Neural cell (in vitro differentiated cells): ENCODE data around the gene ARGLU1. TPM values are rescaled to one million over a fixed set of nuclear protein-coding genes. Genes with fewer than 3 reads are reported as not detected.

Experiments
- H2AFZ ChIP-seq: fragments of 200-600, 300-800 bp; sonication (generic), shearing (Covaris generic); 2 replicates; pipeline ENCODE4 v1.6.0; 2014; ENCODE audit warnings: low read depth, mild to moderate bottlenecking, antibody characterized with exemption, low read length, moderate library complexity
- H3F3A ChIP-seq: fragments of 200-600 bp; shearing (Covaris generic); 2 replicates; pipeline ENCODE4 v1.6.1; 2016; ENCODE audit warnings: mild to moderate bottlenecking, moderate library complexity, mixed read lengths, antibody characterized with exemption, low read length; ENCODE audit not compliant: insufficient read depth, poor library complexity, severe bottlenecking
- H3K27ac ChIP-seq: fragments of 200-600, 300-800 bp; sonication (generic), shearing (Covaris generic); 2 replicates; pipeline ENCODE4 v1.5.1; 2014; ENCODE audit warnings: mild to moderate bottlenecking, low read length, moderate library complexity
- H3K27me3 ChIP-seq: fragments of 300-800, 200-600 bp; sonication (generic), shearing (Covaris generic); 2 replicates; pipeline ENCODE4 v1.6.0; 2014; ENCODE audit warnings: mild to moderate bottlenecking, low read depth, low read length, moderate library complexity; ENCODE audit not compliant: insufficient read depth
- H3K36me3 ChIP-seq: fragments of 300-800, 200-600 bp; sonication (generic), shearing (Covaris generic); 2 replicates; pipeline ENCODE4 v1.5.1; 2014; ENCODE audit warnings: mild to moderate bottlenecking, antibody characterized with exemption, low read length, moderate library complexity; ENCODE audit not compliant: insufficient read depth
- H3K4me2 ChIP-seq: fragments of 300-800, 200-600 bp; sonication (generic), shearing (Covaris generic); 2 replicates; pipeline ENCODE4 v1.6.0; 2014; ENCODE audit warnings: mild to moderate bottlenecking, low read length
- H3K4me3 ChIP-seq: fragments of 300-800, 200-600 bp; sonication (generic), shearing (Covaris generic); 2 replicates; pipeline ENCODE4 v1.5.1; 2014; ENCODE audit warnings: mild to moderate bottlenecking, low read length, moderate library complexity
- H3K79me2 ChIP-seq: fragments of 200-600 bp; shearing (Covaris generic); replicated peaks from 2 replicates; pipeline ENCODE4 v1.6.0; 2014; ENCODE audit warnings: mild to moderate bottlenecking, low read length, moderate library complexity; ENCODE audit not compliant: insufficient read depth
- H3K9ac ChIP-seq: fragments of 300-800, 200-600 bp; sonication (generic), shearing (Covaris generic); 2 replicates; pipeline ENCODE4 v1.6.1; 2016; ENCODE audit warnings: mild to moderate bottlenecking, low read length, mixed read lengths
- H3K9me2 ChIP-seq: fragments of 200-600 bp; shearing (Covaris generic); 2 replicates; pipeline ENCODE4 v1.6.1; 2016; ENCODE audit warnings: mild to moderate bottlenecking, low read length, mixed read lengths; ENCODE audit not compliant: insufficient read depth
- H3K9me3 ChIP-seq: fragments of 200-600, 300-800 bp; sonication (generic), shearing (Covaris generic); 2 replicates; pipeline ENCODE4 v1.6.1; 2016; ENCODE audit warnings: mild to moderate bottlenecking, mixed run types, low read length, moderate library complexity, mixed read lengths
- H4K20me1 ChIP-seq: fragments of 200-600 bp; shearing (Covaris generic); 2 replicates; pipeline ENCODE4 v1.6.1; 2016; ENCODE audit warnings: mild to moderate bottlenecking, mixed run types; ENCODE audit not compliant: insufficient read depth
- EP300 ChIP-seq: fragments of 450-650 bp; conservative IDR thresholded peaks from 2 replicates; pipeline ENCODE4 v1.6.1; 2014; ENCODE audit warnings: antibody characterized with exemption, mild to moderate bottlenecking, moderate library complexity; ENCODE audit not compliant: poor library complexity, severe bottlenecking
- MXI1 ChIP-seq: fragments of 450-650 bp; conservative IDR thresholded peaks from 2 replicates; pipeline ENCODE4 v1.6.1; 2014; ENCODE audit warnings: antibody characterized with exemption, mild to moderate bottlenecking; ENCODE audit not compliant: poor library complexity, severe bottlenecking
- POLR2AphosphoS5 ChIP-seq: IDR thresholded peaks from 2 replicates; pipeline ENCODE4 v1.6.1; 2012
- RAD21 ChIP-seq: fragments of 450-650 bp; conservative IDR thresholded peaks from 2 replicates; pipeline ENCODE4 v1.6.1; 2014; ENCODE audit warnings: antibody characterized with exemption, mild to moderate bottlenecking, moderate library complexity
- REST ChIP-seq: IDR thresholded peaks from 2 replicates; pipeline ENCODE4 v1.6.1; 2012; ENCODE audit warnings: borderline replicate concordance
- SMC3 ChIP-seq: fragments of 450-650 bp; conservative IDR thresholded peaks from 2 replicates; pipeline ENCODE4 v1.6.1; 2014; ENCODE audit warnings: antibody characterized with exemption, mild to moderate bottlenecking, moderate library complexity; ENCODE audit not compliant: poor library complexity
- TAF1 ChIP-seq: IDR thresholded peaks from 2 replicates; pipeline ENCODE4 v1.6.1; 2012; ENCODE audit warnings: low read depth
- polyA plus RNA-seq: library from polyadenylated mRNA; depleted of rRNA; stranded (reverse); fragments of >200 nt; gene quantifications from 2 replicates; pipeline ENCODE4 v1.2.3, GENCODE V29; 2014
- TF ChIP-seq, protein P1 (sequence below): fragments of 450-650 bp; IDR thresholded peaks from 2 replicates; pipeline ENCODE4 v1.5.1; 2014; ENCODE audit warnings: antibody characterized with exemption, mild to moderate bottlenecking, moderate library complexity; ENCODE audit not compliant: poor library complexity, severe bottlenecking

The ARGLU1 gene
- polyA plus RNA-seq, 1 donor from 2014 or later: 967 TPM

GRCh38 chr13:106520251-106521054 is 47.5 kb downstream of the ARGLU1 start:
- Histone ChIP-seq H3F3A (peaks cover 4% of the 10 kb centered on the region), H4K20me1 (no peaks in the 10 kb centered on the region), H3K4me2 (no peak overlapping the region), H3K9me2 (no peaks in the 10 kb centered on the region), H2AFZ (no peak overlapping the region), H3K4me3 (no peak overlapping the region), H3K9ac (no peak overlapping the region), H3K27ac (no peak overlapping the region), H3K36me3 (no peaks in the 10 kb centered on the region), H3K27me3 (no peaks in the 10 kb centered on the region), H3K79me2 (peaks cover 100% of the 10 kb centered on the region), H3K9me3 (no peaks in the 10 kb centered on the region)
- TF ChIP-seq TAF1: no peak
- TF ChIP-seq, protein P1, sequence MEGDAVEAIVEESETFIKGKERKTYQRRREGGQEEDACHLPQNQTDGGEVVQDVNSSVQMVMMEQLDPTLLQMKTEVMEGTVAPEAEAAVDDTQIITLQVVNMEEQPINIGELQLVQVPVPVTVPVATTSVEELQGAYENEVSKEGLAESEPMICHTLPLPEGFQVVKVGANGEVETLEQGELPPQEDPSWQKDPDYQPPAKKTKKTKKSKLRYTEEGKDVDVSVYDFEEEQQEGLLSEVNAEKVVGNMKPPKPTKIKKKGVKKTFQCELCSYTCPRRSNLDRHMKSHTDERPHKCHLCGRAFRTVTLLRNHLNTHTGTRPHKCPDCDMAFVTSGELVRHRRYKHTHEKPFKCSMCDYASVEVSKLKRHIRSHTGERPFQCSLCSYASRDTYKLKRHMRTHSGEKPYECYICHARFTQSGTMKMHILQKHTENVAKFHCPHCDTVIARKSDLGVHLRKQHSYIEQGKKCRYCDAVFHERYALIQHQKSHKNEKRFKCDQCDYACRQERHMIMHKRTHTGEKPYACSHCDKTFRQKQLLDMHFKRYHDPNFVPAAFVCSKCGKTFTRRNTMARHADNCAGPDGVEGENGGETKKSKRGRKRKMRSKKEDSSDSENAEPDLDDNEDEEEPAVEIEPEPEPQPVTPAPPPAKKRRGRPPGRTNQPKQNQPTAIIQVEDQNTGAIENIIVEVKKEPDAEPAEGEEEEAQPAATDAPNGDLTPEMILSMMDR: peak; percentile 58
- TF ChIP-seq SMC3: peak; percentile 56
- TF ChIP-seq RAD21: peak; percentile 67

- H3K4me2 ChIP-seq: no peak overlapping the region
- no peaks in the 10 kb centered on the region for H3F3A ChIP-seq
- H3K27ac ChIP-seq: no peak overlapping the region
- H3K9me3 ChIP-seq: no peaks in the 10 kb centered on the region
- H3K9ac ChIP-seq: no peak overlapping the region
- no peaks in the 10 kb centered on the region for H4K20me1 ChIP-seq
- H3K27me3 ChIP-seq: no peaks in the 10 kb centered on the region
- H3K9me2 ChIP-seq: no peaks in the 10 kb centered on the region
- no peak overlapping the region for H3K4me3 ChIP-seq
- no peak overlapping the region for H2AFZ ChIP-seq
- H3K79me2 ChIP-seq: peaks cover 100% of the 10 kb centered on the region
- no peaks in the 10 kb centered on the region for H3K36me3 ChIP-seq
- TF ChIP-seq MXI1 (no peak), EP300 (no peak), REST (no peak), POLR2AphosphoS5 (no peak), RAD21 (no peak)
- TF ChIP-seq, protein P1: no peak
Observed at GRCh38 chr13:106518512-106518911, 49.4 kb downstream of the ARGLU1 start.
